DMS53 (cell line): ENCODE measurements around the gene YBX2.

ENCODE experiments used
- DNase-seq: peaks from one replicate; lab custom pipeline; 2025; lab: John Stamatoyannopoulos, UW

The YBX2 gene

GRCh38 chr17:7263801-7264078 is 30.7 kb downstream of the YBX2 start:
- no peak for DNase-seq

GRCh38 chr17:7262935-7263800 is 31.3 kb downstream of the YBX2 start:
- DNase-seq, result peak; percentile 83

GRCh38 chr17:7262192-7262934 is 32.1 kb downstream of the YBX2 start, which contains the start of gene CLDN7:
Gene CLDN7 (minus strand): TSS chr17:7262478. CDS start chr17:7262043, 435 bp downstream.
- DNase-seq, result peak; percentile 99

- DNase-seq, result peak; percentile 78
These were observed 32.9 kb downstream of the YBX2 start for GRCh38 chr17:7261379-7262191.

- DNase-seq, result peak; percentile 96
These were observed 33.6 kb downstream of the YBX2 start for GRCh38 chr17:7260651-7261378.

GRCh38 chr17:7260151-7260550 is 34.3 kb downstream of the YBX2 start:
- peak; percentile 48 for DNase-seq

- no peak for DNase-seq
These were observed 34.9 kb downstream of the YBX2 start for GRCh38 chr17:7259555-7259889.

- peak; percentile 64 for DNase-seq
These were observed 35.5 kb downstream of the YBX2 start for GRCh38 chr17:7258731-7259554.

GRCh38 chr17:7256766-7257456 is 37.5 kb downstream of the YBX2 start:
- no peak for DNase-seq

- DNase-seq, result no peak
These were observed 39.9 kb downstream of the YBX2 start for GRCh38 chr17:7254511-7254910.

GRCh38 chr17:7253082-7253481 is 41.4 kb downstream of the YBX2 start:
- DNase-seq, result no peak

- peak; percentile 98 for DNase-seq
These were observed 42.0 kb downstream of the YBX2 start, which contains the start of gene ELP5 for GRCh38 chr17:7252176-7253043. Gene ELP5 (plus strand): TSS chr17:7252215. CDS start chr17:7252551, 336 bp downstream.

GRCh38 chr17:7251661-7252175 is 42.7 kb downstream of the YBX2 start, which contains the start of gene CTDNEP1:
Gene CTDNEP1 (minus strand): TSS chr17:7251734. CDS start chr17:7251296, 438 bp downstream.
- DNase-seq, result peak; percentile 100

- no peak for DNase-seq
These were observed 43.5 kb downstream of the YBX2 start for GRCh38 chr17:7250695-7251627.

GRCh38 chr17:7249830-7250229 is 44.6 kb downstream of the YBX2 start:
- DNase-seq, result no peak

GRCh38 chr17:7249214-7249613 is 45.2 kb downstream of the YBX2 start:
- DNase-seq, result no peak

GRCh38 chr17:7248796-7249195 is 45.6 kb downstream of the YBX2 start:
- DNase-seq, result no peak

- no peak for DNase-seq
These were observed 47.7 kb downstream of the YBX2 start for GRCh38 chr17:7246779-7247178.
